Measurements from ENCODE around the gene IL2RA.
"Not testable (repeated sequence)": the region's sequence is repeated elsewhere in the genome, so short reads cannot be mapped to it uniquely, and the experiment has no call there.

IL2RA gene

DNA sequence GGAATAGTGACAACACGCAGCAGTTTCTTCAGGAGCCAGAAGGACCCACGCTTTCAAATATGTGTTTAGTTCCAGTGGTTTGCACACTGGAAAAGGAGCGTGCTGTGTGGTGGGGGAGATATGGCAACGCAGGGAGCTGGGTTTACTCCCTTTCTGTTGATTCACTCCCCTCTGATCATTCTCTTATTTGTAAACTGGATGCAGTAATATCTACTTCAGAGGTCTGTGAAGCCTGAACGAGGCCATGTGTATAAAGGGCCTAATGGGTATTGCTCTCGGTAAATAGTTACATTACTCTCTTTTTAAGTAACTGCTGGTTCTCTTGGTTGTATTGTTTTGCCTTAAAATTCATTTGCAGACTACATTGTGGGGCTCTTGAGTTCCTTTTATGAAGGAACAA, 45.9 kb upstream of the IL2RA start:
- WGBS (ENCODE audit: extremely low coverage, insufficient coverage, insufficient read length) = no CpG with 5 or more reads among the region's 6 CpGs
- no peaks in the 10 kb centered on the region for H3K79me2 ChIP-seq (ENCODE audit: control insufficient read depth, insufficient read depth, low read length, poor library complexity)

DNA sequence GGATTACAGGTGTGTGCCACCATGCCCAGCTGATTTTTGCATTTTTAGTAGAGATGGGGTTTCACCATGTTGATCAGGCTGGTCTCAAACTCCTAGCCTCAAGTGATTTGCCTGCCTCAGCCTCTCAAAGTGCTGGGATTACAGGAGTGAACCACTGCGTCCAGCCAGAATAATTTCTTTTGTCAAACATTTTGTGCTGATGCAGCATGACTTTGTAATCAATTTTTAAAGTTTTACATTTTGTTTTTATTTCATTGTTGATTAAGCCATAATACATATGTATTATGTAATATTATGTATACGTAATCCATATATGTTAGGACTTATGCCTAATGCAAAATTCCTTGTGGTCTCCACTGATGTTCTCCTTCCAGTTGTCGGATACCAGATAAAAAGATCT, 45.4 kb upstream of the IL2RA start:
- not testable (repeated sequence) for H3K4me3 ChIP-seq (ENCODE audit: low read depth, low read length); H4K12ac ChIP-seq (ENCODE audit: low read depth, low read length); H3K79me2 ChIP-seq (ENCODE audit: control insufficient read depth, insufficient read depth, low read length, poor library complexity); H2AK5ac ChIP-seq (ENCODE audit: low read length); H2BK120ac ChIP-seq (ENCODE audit: insufficient read depth, low read length, poor library complexity); H4K8ac ChIP-seq (ENCODE audit: low read depth, low read length); H3K23ac ChIP-seq (ENCODE audit: low read length); H3K4ac ChIP-seq (ENCODE audit: low read depth, low read length); H3K14ac ChIP-seq (ENCODE audit: low read length); H3K27ac ChIP-seq (ENCODE audit: low read depth, low read length); H2AFZ ChIP-seq (ENCODE audit: insufficient read depth, low read length, poor library complexity); H4K91ac ChIP-seq (ENCODE audit: low read depth, low read length); H3K9ac ChIP-seq (ENCODE audit: low read length); H3K4me1 ChIP-seq (ENCODE audit: control insufficient read depth in 1 of 2, insufficient read depth in 2 of 2, low read length in 2 of 2); H3K18ac ChIP-seq (ENCODE audit: low read length); H3K4me2 ChIP-seq (ENCODE audit: low read length); DNase-seq; H3K27me3 ChIP-seq (ENCODE audit: insufficient read depth, low read length); H3K79me1 ChIP-seq (ENCODE audit: low read length); H2BK5ac ChIP-seq (ENCODE audit: low read depth, low read length, poor library complexity); H3K9me3 ChIP-seq (ENCODE audit: insufficient read depth, low read depth, low read length); H2BK12ac ChIP-seq (ENCODE audit: low read length)
- H3K36me3 ChIP-seq (ENCODE audit: control insufficient read depth in 1 of 2, insufficient read depth in 2 of 2, low read length in 2 of 2) = peaks cover 24 to 47% of the 10 kb centered on the region in 2 experiments
- no CpG with 5 or more reads among the region's 3 CpGs for WGBS (ENCODE audit: extremely low coverage, insufficient coverage, insufficient read length)

More for the DNA sequence above, 45.9 kb upstream of the IL2RA start:
- Histone ChIP-seq H3K4ac (ENCODE audit: low read depth, low read length) (no peak overlapping the region), H2BK12ac (ENCODE audit: low read length) (no peak overlapping the region), H3K4me2 (ENCODE audit: low read length) (no peak overlapping the region), H3K14ac (ENCODE audit: low read length) (no peak overlapping the region), H3K4me1 (ENCODE audit: control insufficient read depth in 1 of 2, insufficient read depth in 2 of 2, low read length in 2 of 2) (no peaks in the 10 kb centered on the region), H3K23ac (ENCODE audit: low read length) (no peak overlapping the region), H3K4me3 (ENCODE audit: low read depth, low read length) (no peak overlapping the region), H4K8ac (ENCODE audit: low read depth, low read length) (no peak overlapping the region), H3K79me1 (ENCODE audit: low read length) (no peaks in the 10 kb centered on the region), H3K9ac (ENCODE audit: low read length) (no peak overlapping the region), H3K9me3 (ENCODE audit: insufficient read depth, low read depth, low read length) (no peaks in the 10 kb centered on the region), H2BK5ac (ENCODE audit: low read depth, low read length, poor library complexity) (no peak overlapping the region), H3K36me3 (ENCODE audit: control insufficient read depth in 1 of 2, insufficient read depth in 2 of 2, low read length in 2 of 2) (peaks cover 24 to 46% of the 10 kb centered on the region in 2 experiments), H3K27me3 (ENCODE audit: insufficient read depth, low read length) (no peaks in the 10 kb centered on the region), H4K91ac (ENCODE audit: low read depth, low read length) (no peak overlapping the region), H2AK5ac (ENCODE audit: low read length) (no peak overlapping the region), H3K18ac (ENCODE audit: low read length) (no peak overlapping the region), H2AFZ (ENCODE audit: insufficient read depth, low read length, poor library complexity) (no peak overlapping the region), H3K27ac (ENCODE audit: low read depth, low read length) (no peak overlapping the region), H2BK120ac (ENCODE audit: insufficient read depth, low read length, poor library complexity) (no peak overlapping the region), H4K12ac (ENCODE audit: low read depth, low read length) (no peak overlapping the region)
- DNase-seq = no peak

GRCh38 chr10:6103591-6103990, 41.4 kb upstream of the IL2RA start:
- no CpG with 5 or more reads among the region's 8 CpGs for WGBS (ENCODE audit: extremely low coverage, insufficient coverage, insufficient read length)
- Histone ChIP-seq H3K27ac (ENCODE audit: low read depth, low read length) (no peak overlapping the region), H3K4me2 (ENCODE audit: low read length) (no peak overlapping the region), H3K27me3 (ENCODE audit: insufficient read depth, low read length) (no peaks in the 10 kb centered on the region), H3K4me1 (ENCODE audit: control insufficient read depth in 1 of 2, insufficient read depth in 2 of 2, low read length in 2 of 2) (no peaks in the 10 kb centered on the region), H4K91ac (ENCODE audit: low read depth, low read length) (no peak overlapping the region), H3K36me3 (ENCODE audit: control insufficient read depth in 1 of 2, insufficient read depth in 2 of 2, low read length in 2 of 2) (peaks cover 11 to 26% of the 10 kb centered on the region in 2 experiments), H3K9ac (ENCODE audit: low read length) (no peak overlapping the region), H3K18ac (ENCODE audit: low read length) (no peak overlapping the region), H2BK5ac (ENCODE audit: low read depth, low read length, poor library complexity) (no peak overlapping the region), H2AFZ (ENCODE audit: insufficient read depth, low read length, poor library complexity) (no peak overlapping the region), H4K8ac (ENCODE audit: low read depth, low read length) (no peak overlapping the region), H3K79me1 (ENCODE audit: low read length) (no peaks in the 10 kb centered on the region), H2BK120ac (ENCODE audit: insufficient read depth, low read length, poor library complexity) (no peak overlapping the region), H3K79me2 (ENCODE audit: control insufficient read depth, insufficient read depth, low read length, poor library complexity) (no peaks in the 10 kb centered on the region), H4K12ac (ENCODE audit: low read depth, low read length) (no peak overlapping the region), H3K4me3 (ENCODE audit: low read depth, low read length) (no peak overlapping the region), H3K23ac (ENCODE audit: low read length) (no peak overlapping the region), H2AK5ac (ENCODE audit: low read length) (no peak overlapping the region), H3K9me3 (ENCODE audit: insufficient read depth, low read depth, low read length) (no peaks in the 10 kb centered on the region), H2BK12ac (ENCODE audit: low read length) (no peak overlapping the region), H3K4ac (ENCODE audit: low read depth, low read length) (no peak overlapping the region), H3K14ac (ENCODE audit: low read length) (no peak overlapping the region)
- no peak for DNase-seq

GRCh38 chr10:6102128-6102527, 40.0 kb upstream of the IL2RA start:
- H4K12ac ChIP-seq (ENCODE audit: low read depth, low read length) = no peak overlapping the region
- peaks cover 13 to 28% of the 10 kb centered on the region in 2 experiments for H3K36me3 ChIP-seq (ENCODE audit: control insufficient read depth in 1 of 2, insufficient read depth in 2 of 2, low read length in 2 of 2)
- no peak for DNase-seq
- no peaks in the 10 kb centered on the region for H3K27me3 ChIP-seq (ENCODE audit: insufficient read depth, low read length)
- no peak overlapping the region for H3K18ac ChIP-seq (ENCODE audit: low read length)
- H3K4ac ChIP-seq (ENCODE audit: low read depth, low read length) = no peak overlapping the region
- H2BK12ac ChIP-seq (ENCODE audit: low read length) = no peak overlapping the region
- no peak overlapping the region for H3K23ac ChIP-seq (ENCODE audit: low read length)
- H3K79me2 ChIP-seq (ENCODE audit: control insufficient read depth, insufficient read depth, low read length, poor library complexity) = no peaks in the 10 kb centered on the region
- H2AK5ac ChIP-seq (ENCODE audit: low read length) = no peak overlapping the region
- H3K9me3 ChIP-seq (ENCODE audit: insufficient read depth, low read depth, low read length) = no peaks in the 10 kb centered on the region
- H3K4me3 ChIP-seq (ENCODE audit: low read depth, low read length) = no peak overlapping the region
- no CpG with 5 or more reads among the region's 8 CpGs for WGBS (ENCODE audit: extremely low coverage, insufficient coverage, insufficient read length)
- H3K14ac ChIP-seq (ENCODE audit: low read length) = no peak overlapping the region
- no peak overlapping the region for H4K91ac ChIP-seq (ENCODE audit: low read depth, low read length)
- H4K8ac ChIP-seq (ENCODE audit: low read depth, low read length) = no peak overlapping the region
- H2AFZ ChIP-seq (ENCODE audit: insufficient read depth, low read length, poor library complexity) = no peak overlapping the region
- no peak overlapping the region for H2BK120ac ChIP-seq (ENCODE audit: insufficient read depth, low read length, poor library complexity)
- H3K4me2 ChIP-seq (ENCODE audit: low read length) = no peak overlapping the region
- no peaks in the 10 kb centered on the region for H3K79me1 ChIP-seq (ENCODE audit: low read length)
- H2BK5ac ChIP-seq (ENCODE audit: low read depth, low read length, poor library complexity) = no peak overlapping the region
- no peaks in the 10 kb centered on the region for H3K4me1 ChIP-seq (ENCODE audit: control insufficient read depth in 1 of 2, insufficient read depth in 2 of 2, low read length in 2 of 2)
- no peak overlapping the region for H3K9ac ChIP-seq (ENCODE audit: low read length)
- H3K27ac ChIP-seq (ENCODE audit: low read depth, low read length) = no peak overlapping the region
